Suppressor macrophage (primary cell): Measurements from ENCODE around the gene CRYGC.

Source experiments
- DNase-seq, 4 experiments: peaks; one replicate each; pipeline ENCODE4 v3.0.0-alpha.2; 2020 to 2022

CRYGC gene

DNA sequence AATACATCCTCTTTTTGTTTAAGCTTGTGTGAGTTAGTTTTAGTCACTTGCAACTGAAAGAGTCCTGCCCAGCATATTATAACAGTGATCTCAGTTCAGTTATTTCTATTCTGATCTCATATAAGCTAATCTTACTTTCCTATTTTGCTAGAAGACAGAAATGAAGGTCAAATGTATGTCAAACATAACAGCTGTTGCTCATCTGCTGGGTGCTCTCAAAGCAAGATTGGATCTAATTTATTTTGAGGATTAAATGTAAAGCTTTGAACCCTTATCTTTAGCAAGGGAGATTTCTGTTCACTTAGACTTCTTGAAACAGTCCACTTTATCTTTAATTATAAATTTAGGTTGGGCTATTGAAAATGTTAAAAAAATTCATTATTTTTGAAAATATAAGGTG, 36.5 kb downstream of the CRYGC start:
- DNase-seq = peak in 2 of 4 experiments; percentile 12 to 17

DNA sequence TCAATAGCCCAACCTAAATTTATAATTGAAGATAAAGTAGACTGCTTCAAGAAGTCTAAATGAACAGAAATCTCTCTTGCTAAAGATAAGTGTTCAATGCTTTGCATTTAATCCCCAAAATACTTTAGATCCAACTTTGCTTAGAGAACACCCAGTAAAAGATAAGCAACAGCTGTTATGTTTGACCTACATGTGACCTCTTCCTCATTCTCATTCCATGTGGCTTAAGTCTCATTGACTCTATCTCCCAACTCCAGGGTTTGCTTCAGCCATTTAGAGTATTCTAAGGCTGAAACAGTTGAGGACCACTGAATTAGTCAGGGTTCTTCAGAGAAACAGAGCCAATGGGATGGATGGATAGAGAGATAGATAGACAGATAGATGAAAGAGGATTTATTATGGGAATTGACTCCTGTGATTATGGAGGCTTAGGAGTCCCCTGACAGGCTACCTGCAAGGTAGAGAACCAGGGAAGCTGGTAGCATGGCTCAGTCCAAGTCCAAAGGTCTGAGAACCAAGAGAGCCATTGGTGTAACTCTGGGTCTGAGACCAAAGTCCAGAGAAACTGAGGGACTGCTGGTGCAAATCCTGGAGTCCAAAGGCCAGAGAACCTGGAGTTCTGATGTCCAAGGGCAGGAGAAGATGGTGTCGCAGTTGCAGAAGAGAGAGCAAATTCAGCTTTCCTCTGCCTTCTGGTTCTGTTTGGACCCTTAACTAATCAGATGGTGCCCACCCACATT, 37.4 kb downstream of the CRYGC start:
- DNase-seq = no peak

DNA sequence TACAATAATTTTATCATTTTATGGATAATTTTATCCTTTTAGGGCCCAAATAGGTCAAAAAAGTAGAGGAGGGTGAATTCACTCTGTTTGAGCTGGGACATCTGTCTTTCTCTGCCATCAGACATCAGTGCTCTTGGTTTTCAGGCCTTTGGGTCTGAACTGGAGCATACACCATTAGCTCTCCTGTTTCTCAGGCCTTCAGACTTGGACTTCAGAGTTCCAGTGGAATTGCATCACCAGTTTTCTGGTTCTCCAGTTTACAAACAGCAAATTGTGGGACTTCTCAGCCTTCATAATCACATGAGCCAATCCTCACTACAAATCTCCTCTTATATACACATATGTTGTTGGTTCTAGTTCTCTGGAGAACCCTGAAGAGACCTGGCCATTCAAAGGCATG, 39.2 kb downstream of the CRYGC start:
- DNase-seq = no peak

DNA sequence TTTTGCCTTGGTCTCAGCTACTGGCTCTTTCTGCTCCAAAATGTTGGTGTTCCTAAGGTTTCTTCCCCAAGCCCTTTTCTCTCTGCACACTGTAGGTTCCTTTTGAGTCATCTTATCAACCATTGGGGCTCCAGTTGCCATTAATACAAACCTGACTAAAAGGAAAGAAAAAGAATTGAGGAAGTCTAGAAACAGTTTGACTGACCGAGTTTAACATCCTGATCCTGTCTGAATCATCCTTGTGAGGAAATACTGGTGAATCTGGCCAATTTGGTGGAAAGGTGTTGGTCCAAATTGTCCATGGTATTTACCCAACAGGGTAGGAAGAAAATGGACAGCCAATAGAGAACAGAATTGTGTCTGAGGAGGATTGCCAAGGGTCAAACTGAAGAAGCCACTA, 43.6 kb downstream of the CRYGC start:
- peak in 2 of 4 experiments; percentile 23 to 27 for DNase-seq

DNA sequence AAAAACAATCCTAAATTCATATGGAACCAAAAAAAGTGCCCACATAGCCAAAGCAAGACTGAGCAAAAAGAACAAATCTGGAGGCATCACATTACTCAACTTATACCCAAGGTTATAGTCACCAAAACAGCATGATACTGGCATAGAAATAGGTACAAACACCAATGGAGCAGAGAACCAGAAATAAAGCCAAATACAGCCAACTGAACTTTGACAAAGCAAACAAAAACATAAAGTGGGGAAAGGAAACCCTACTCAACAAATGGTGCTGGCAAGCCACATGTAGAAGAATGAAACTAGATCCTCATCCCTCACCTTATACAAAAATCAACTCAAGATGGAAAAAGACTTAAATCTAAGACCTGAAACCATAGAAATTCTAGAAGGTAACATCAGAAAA, 45.8 kb downstream of the CRYGC start:
- DNase-seq = no peak
